ENCODE data around the gene BTRC. TPM values are rescaled to one million over a fixed set of nuclear protein-coding genes. Genes with fewer than 3 reads are reported as not detected.

BTRC gene
- total and polyA plus RNA-seq, 12 donors, result 9.5 to 49.9 (median 34.2) TPM

GRCh38 chr10:101428036-101428435, 74.1 kb downstream of the BTRC start:
- Histone ChIP-seq H3K9me3 (no peaks in the 10 kb centered on the region), H3K27me3 (no peaks in the 10 kb centered on the region), H3K4me3 (no peak overlapping the region), H3K27ac (no peak overlapping the region), H3K4me1 (peaks cover 0 to 6% (median 0%) of the 10 kb centered on the region in 9 donors), H3K36me3 (peaks cover 0 to 14% (median 0%) of the 10 kb centered on the region in 9 donors)
- no peak for DNase-seq
- WGBS, 2 donors, result 96 to 97% methylated on average over 3 of the region's 3 CpGs
- no peak for TF ChIP-seq CTCF (IDR thresholded peaks at IDR 0.05)
- ATAC-seq, result no peak
- intact Hi-C loops (cut with DNase I), result no loop called here

GRCh38 chr10:101429423-101429822, 75.5 kb downstream of the BTRC start:
- H3K27me3 ChIP-seq, result no peaks in the 10 kb centered on the region
- H3K27ac ChIP-seq, result no peak overlapping the region
- no peaks in the 10 kb centered on the region for H3K9me3 ChIP-seq
- H3K36me3 ChIP-seq, result peaks cover 0 to 14% (median 0%) of the 10 kb centered on the region in 9 donors
- ATAC-seq (no peak), DNase-seq (no peak)
- TF ChIP-seq CTCF (IDR thresholded peaks at IDR 0.05), result no peak
- H3K4me1 ChIP-seq, result peaks cover 0 to 2% (median 0%) of the 10 kb centered on the region in 9 donors
- H3K4me3 ChIP-seq, result no peak overlapping the region
- WGBS, 2 donors, result 67 to 83% methylated on average over 3 of the region's 3 CpGs
- intact Hi-C loops (cut with DNase I), result no loop called here

DNA sequence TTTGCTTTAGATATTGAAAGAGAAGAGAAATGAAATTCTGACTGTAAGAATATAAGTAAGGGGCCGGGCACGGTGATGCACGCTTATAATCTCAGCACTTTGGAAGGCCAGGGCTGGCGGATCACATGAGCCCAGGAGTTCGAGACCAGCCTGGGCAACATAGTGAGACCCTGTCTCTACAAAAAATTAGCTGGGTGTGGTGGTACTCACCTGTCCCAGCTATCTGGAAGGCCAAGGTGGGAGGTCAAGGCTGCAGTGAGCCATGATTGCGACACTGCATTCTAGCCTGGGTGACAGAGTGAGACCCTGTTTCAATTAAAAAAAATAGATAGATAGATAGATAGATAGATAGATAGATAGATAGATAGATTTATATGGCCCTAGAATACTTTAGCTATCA, 82.3 kb downstream of the BTRC start:
- Histone ChIP-seq H3K4me3 (no peak overlapping the region), H3K36me3 (peaks cover 0 to 6% (median 0%) of the 10 kb centered on the region in 9 donors), H3K9me3 (no peaks in the 10 kb centered on the region), H3K27ac (no peak overlapping the region), H3K4me1 (peaks cover 0 to 12% (median 0%) of the 10 kb centered on the region in 9 donors), H3K27me3 (no peaks in the 10 kb centered on the region)
- no peak for TF ChIP-seq CTCF (IDR thresholded peaks at IDR 0.05)
- WGBS, 2 donors, result 97 to 99% methylated on average over 6 of the region's 6 CpGs
- intact Hi-C loops (cut with DNase I), result no loop called here
- DNase-seq (no peak), ATAC-seq (no peak)

DNA sequence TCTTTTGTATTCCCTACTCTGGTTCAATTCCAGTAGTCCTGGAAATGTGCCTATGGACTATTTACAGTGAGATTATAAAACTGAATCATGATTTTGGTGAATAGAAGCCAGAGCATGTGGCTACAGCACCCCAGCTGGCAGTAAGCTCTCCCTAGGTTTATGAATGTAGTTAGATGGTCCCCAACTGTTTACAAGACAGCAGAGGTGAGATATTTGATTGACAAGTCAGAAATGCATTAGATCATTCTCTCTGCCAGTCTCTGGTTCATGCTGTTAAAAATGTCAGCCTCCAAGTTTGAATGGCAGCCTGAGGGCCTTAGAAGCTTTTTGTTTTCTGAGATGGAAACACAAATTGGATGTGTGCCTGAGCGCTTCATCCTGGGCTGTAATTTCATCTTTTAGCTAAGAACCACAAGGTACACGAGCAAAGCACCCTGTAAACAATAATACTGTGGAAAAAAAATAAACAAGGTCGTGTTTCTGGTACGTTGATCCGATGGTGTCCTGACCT, 85.0 kb downstream of the BTRC start:
- ATAC-seq (no peak), DNase-seq (no peak)
- WGBS, 2 donors, result 77 to 80% methylated on average over 5 of the region's 5 CpGs
- no peaks in the 10 kb centered on the region for H3K9me3 ChIP-seq
- no peaks in the 10 kb centered on the region for H3K36me3 ChIP-seq
- intact Hi-C loops (cut with DNase I), result no loop called here
- TF ChIP-seq CTCF (IDR thresholded peaks at IDR 0.05), result no peak
- no peak overlapping the region for H3K4me3 ChIP-seq
- no peak overlapping the region for H3K27ac ChIP-seq
- peaks cover 0 to 19% (median 0%) of the 10 kb centered on the region in 9 donors for H3K4me1 ChIP-seq
- H3K27me3 ChIP-seq, result no peaks in the 10 kb centered on the region
